GM21447 (cell line): ENCODE results near the gene PAQR5.
"Not testable (repeated sequence)": the region's sequence is repeated elsewhere in the genome, so short reads cannot be mapped to it uniquely, and the experiment has no call there.

Experiments
- ATAC-seq: cut with Tn5 transposase; IDR thresholded peaks from one replicate; pipeline ENCODE4 v1.9.1; 2021; ENCODE audit not compliant: unreplicated experiment

PAQR5 gene

GRCh38 chr15:69298697-69299441, at the start of gene PAQR5:
TSS of gene PAQR5 (plus strand) at chr15:69298912. CDS start at chr15:69360081, 61,169 bp downstream.
- ATAC-seq, result no peak

GRCh38 chr15:69253156-69253555, 45.6 kb upstream of the PAQR5 start:
- ATAC-seq, result no peak

DNA sequence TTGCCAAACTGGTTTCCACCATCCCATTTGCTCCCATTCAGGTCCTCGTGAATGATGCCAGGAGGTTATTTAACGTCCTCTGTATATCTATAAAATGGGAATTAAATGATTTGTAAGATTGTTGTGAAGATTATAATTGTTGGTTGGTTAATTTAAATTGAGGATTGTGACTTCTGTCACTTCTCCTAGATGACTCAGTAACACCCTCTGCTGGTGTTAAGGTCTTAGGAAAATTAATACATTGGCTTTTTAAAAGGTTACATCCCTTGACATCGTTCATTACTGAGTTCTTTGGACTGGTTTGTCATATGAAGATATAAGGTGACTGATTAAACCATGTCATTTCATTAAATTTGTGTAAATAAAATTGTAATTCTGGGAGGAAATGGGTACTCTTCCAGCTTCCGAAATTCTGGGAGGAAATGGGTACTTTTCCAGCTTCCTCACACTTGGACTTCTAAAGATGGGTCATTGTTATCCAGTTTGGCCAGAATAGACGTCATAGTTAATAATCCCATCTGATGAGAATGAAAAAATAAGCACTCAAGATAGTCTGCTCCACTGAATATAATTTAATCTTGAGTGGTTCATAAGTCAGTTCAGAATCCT, 33.3 kb upstream of the PAQR5 start:
- ATAC-seq, result no peak

DNA sequence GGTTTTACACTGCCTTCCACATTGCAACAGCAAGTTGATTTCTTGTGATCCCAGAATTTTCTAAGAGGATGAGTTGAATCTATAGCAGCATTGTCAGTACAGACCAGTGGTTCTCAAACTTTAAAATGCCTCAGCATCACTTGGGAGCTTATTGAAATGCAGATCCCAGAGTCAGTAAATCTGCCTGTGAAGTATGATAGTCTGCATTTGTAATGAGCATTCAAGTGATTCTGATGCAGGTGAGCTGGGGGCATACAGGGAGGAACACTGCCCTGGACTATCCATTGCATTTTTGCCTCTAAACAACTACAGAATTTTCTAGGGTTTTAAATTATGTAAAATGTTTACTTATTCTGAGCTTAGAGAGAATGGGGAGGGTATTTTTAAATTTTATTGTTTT, 27.5 kb upstream of the PAQR5 start:
- ATAC-seq, result no peak

DNA sequence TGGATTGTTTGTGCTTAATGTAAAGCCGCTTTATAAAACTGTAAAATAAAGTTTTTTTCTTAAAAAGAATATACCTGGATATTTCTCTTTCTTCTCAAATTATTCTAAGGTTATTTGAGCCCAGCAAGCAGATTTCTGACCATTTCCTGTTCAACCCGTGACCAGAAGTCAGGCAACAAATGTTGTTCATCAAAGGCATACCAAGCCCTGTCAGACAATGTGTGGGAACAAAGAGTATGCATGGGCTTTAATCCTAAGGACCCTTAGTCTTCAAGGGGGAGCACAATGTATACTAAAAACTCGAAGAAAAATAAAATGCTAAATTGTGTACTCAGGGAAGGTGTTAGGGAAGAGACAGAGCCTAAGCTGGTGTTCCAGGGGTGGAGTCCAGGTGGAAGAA, 26.6 kb upstream of the PAQR5 start:
- ATAC-seq, result no peak

GRCh38 chr15:69272891-69273290, 25.8 kb upstream of the PAQR5 start:
- ATAC-seq, result no peak

DNA sequence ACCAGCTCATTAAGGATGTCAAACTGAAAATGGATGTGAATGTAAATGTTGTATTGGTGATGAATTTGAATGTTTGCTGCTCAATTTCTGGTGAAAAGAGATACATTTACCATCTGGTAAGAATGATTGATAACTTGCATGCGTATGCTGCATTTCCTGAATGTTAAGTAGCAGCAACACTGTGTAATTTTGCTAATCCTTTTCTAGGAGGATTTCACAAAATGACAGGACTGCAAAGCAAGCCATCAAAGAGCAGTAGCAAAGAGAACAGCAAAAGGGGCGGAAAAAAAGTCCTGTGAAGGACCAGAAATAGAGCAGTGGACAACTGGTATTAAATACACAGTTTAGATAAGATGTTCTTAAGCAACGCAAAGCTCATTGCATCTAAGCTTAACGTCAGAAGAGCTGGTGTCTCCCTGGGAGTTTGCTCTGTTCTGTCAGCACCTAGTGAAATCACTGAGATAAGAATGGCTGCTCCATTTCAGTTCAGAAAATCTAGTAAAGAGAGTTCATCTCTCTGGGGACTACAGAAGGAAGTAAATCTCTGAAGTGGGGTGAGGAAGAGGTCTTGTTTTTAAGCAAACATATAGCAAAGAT, 23.5 kb upstream of the PAQR5 start:
- ATAC-seq, result no peak

- ATAC-seq, result no peak
Observed at GRCh38 chr15:69275933-69276560, 22.7 kb upstream of the PAQR5 start.

GRCh38 chr15:69277316-69277715, 21.4 kb upstream of the PAQR5 start:
- no peak for ATAC-seq

DNA sequence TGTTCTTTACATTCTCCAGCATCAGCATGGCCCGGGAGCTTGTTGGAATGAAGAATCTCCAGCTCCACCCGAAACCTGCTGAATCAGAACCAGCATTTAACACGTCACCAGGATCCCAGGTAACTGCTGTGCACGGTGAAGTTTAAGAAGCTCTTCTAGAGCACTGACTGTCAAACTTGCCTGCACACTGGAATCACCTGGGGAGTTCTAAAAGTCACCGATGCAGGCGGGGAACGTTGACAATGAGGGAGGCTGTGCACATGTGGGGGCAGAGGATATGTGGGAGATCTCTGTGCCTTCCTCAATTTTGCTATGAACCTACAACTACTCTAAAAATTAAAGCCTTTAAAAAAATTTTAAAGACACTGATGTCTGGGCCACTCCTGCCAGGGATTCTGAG, 19.1 kb upstream of the PAQR5 start:
- ATAC-seq, result no peak

DNA sequence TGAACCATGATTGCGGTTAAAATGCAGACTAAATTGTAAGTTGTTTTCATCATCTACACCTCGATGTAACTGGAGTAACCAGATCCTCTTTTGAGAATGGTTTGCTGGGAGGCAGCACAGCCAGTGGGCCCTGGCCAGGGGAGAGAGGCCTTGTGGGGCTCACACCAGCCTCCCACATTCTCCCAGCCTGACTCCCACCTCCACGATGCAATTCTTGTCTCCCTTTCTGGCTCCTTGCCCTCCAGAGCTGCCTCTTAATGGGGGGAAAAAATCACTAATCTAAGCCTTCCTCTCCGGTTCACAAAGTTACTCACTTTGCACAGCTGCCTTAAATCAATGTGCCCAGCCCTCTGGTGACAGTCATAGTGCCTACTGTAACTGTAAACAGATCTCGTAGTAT, 17.9 kb upstream of the PAQR5 start:
- no peak for ATAC-seq

- no peak for ATAC-seq
Observed at GRCh38 chr15:69282104-69282743, 16.5 kb upstream of the PAQR5 start.

- ATAC-seq, result no peak
Observed at GRCh38 chr15:69285834-69286233, 12.9 kb upstream of the PAQR5 start.

- no peak for ATAC-seq
Observed at GRCh38 chr15:69288011-69288410, 10.7 kb upstream of the PAQR5 start.

- ATAC-seq, result no peak
Observed at GRCh38 chr15:69288531-69289341, 10.0 kb upstream of the PAQR5 start.

DNA sequence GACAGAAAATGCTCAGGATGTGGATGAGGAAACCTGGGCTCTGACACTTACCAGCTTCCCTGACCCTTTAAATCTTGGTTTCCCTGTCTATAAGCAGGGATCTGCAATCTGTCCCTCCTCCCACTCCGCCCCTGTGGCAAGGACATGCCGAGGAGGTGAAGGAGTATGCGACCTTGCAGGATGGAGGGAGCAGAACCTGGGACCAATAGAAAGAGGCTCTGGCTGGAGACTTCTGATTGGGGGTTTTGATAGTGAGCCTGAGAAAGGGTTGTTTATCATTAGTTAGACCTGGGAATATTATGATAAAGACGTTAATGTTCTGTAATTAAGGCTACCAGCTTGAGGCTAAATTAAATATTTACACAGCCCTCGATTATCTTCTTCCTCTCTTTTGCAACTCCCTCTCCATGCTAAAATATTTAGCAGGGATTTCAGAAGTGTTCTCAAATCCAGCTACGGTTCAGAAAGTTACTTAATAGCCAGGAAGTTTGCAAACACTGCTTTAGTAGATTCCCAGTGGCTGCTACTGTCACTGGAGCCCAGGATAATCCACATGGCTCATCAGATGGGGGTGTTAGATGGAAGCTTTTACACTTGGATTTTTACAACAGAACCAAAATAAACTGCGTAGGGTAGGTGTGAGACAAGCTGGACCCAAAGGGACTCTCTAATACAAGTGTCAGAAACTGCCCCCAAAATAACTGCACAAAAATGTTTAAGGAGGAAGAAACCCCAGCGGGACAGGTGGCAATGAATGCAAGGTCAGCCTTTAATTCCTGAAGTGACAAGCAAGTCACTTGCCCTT, 9.2 kb upstream of the PAQR5 start:
- ATAC-seq, result no peak

DNA sequence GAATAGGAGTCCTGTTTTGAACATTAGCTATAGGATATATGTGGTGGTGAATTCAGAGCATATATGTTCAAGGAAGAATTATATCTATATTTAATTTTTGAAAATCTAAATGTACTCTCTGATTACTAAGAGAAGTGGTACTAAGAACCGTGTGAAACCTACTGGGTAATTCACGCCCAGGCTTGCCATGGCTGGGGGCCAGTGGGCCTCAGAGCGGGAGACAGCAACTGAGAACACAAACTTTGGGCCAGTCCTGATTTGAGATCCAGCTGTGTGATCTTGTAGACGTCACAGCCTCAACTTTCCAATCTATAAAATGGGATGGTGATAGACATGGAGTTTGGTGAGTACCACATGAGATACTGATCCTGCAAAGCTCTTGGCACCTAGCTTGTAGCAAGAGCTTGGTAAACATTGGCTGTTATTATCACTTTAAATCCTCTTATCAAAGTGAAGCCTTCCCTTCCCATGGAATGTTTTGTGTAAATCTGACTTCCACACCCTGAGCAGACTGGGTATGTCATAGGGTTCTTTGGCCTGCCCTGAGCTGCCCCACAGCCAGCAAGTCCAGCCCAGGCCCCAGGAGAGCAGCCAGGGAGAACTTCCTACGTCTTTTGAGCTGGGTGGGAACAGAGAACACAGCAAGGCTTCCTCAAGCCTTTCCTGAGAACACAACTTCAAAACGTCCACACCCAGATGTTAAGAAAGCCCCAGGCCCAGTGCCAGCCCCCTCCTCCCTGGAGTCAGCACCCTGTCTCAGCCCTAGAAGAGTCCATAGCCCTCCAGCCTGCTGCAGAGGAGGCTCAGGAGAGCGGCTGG, 8.2 kb upstream of the PAQR5 start:
- ATAC-seq, result no peak

- ATAC-seq, result not testable (repeated sequence)
Observed at GRCh38 chr15:69291651-69292050, 7.1 kb upstream of the PAQR5 start.

DNA sequence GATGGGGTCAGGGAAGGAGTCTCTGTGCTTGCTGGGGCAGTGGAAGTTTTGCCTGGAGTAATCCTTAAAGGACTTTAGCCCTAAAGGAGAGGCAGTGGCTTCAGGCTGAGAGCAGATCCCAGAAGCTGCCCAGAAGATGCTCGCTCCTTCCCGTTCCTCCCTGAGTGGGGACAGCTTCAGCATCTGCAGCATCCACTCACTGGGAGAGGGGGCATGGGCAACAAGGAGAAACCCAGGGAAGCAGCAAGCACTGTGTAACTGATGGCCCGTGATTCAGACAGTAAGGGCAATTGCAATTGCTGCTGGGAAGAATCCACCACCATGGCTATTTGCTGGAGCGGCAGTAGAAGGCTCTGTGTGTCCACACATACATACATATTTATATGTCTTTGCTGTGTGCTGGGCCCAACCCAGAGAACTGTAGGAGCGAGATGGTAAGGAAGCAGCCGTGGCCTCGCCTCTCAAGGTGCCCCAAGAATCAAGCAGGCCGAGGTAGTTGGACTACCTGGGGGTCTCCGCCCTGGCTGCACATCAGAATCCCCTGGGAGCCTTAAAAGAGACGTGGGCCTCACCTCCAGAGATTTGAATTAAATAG, 5.8 kb upstream of the PAQR5 start:
- ATAC-seq, result no peak
